HUES6 (cell line): ENCODE results near the gene KCNQ5.

ENCODE experiments used
- H3K27ac ChIP-seq: 2 replicates; pipeline ENCODE4 v1.7.0; 2013; ENCODE audit warnings: low read depth, mild to moderate bottlenecking, low read length, inconsistent platforms
- H3K27me3 ChIP-seq: 2 replicates; pipeline ENCODE4 v1.6.1; 2013; ENCODE audit warnings: low read length; ENCODE audit not compliant: control insufficient read depth, insufficient read depth
- H3K36me3 ChIP-seq: 2 replicates; pipeline ENCODE4 v1.6.1; 2013; ENCODE audit warnings: low read length; ENCODE audit not compliant: control insufficient read depth, insufficient read depth
- H3K4me1 ChIP-seq: 2 replicates; pipeline ENCODE4 v1.6.1; 2013; ENCODE audit warnings: low read length; ENCODE audit not compliant: control insufficient read depth, insufficient read depth
- H3K4me3 ChIP-seq: 2 replicates; pipeline ENCODE4 v1.5.1; 2013; ENCODE audit warnings: low read depth, low read length
- H3K9ac ChIP-seq: one replicate; pipeline ENCODE4 v1.6.1; 2013; ENCODE audit warnings: mild to moderate bottlenecking, low read length
- H3K9me3 ChIP-seq: 2 replicates; pipeline ENCODE4 v1.6.1; 2013; ENCODE audit warnings: low read depth, low read length; ENCODE audit not compliant: control insufficient read depth, insufficient read depth

Gene KCNQ5

DNA sequence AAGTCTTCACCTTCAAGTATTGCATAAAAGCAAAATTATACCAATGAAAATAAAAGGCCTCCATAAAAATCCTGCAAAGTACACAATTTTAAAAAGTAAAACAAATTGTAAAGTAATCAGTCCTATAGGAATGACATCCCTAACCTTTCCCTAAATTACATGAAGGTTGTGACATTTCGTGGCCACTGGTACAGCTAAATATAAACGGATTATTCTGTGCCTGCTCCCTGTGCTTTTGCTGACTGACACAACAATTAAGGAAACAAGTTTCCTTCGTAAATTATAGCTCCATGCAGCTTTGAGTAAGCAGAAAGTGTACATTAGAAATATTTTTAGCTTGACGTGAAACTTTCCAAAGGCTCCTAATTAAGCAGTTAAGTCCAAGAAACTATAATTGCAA is 222.8 kb downstream of the KCNQ5 start:
- no peaks in the 10 kb centered on the region for H3K27me3 ChIP-seq
- no peaks in the 10 kb centered on the region for H3K36me3 ChIP-seq
- no peaks in the 10 kb centered on the region for H3K9me3 ChIP-seq
- H3K9ac ChIP-seq: no peak overlapping the region
- no peaks in the 10 kb centered on the region for H3K4me1 ChIP-seq
- H3K4me3 ChIP-seq: no peak overlapping the region
- H3K27ac ChIP-seq: no peak overlapping the region

- H3K4me1 ChIP-seq: no peaks in the 10 kb centered on the region
- H3K27ac ChIP-seq: no peak overlapping the region
- H3K9ac ChIP-seq: no peak overlapping the region
- no peaks in the 10 kb centered on the region for H3K36me3 ChIP-seq
- H3K4me3 ChIP-seq: no peak overlapping the region
- no peaks in the 10 kb centered on the region for H3K9me3 ChIP-seq
- no peaks in the 10 kb centered on the region for H3K27me3 ChIP-seq
These were observed 227.5 kb downstream of the KCNQ5 start for GRCh38 chr6:72849346-72849745.

GRCh38 chr6:72850040-72850439 is 228.2 kb downstream of the KCNQ5 start:
- no peak overlapping the region for H3K9ac ChIP-seq
- no peak overlapping the region for H3K27ac ChIP-seq
- H3K4me3 ChIP-seq: no peak overlapping the region
- H3K9me3 ChIP-seq: no peaks in the 10 kb centered on the region
- H3K36me3 ChIP-seq: no peaks in the 10 kb centered on the region
- no peaks in the 10 kb centered on the region for H3K27me3 ChIP-seq
- no peaks in the 10 kb centered on the region for H3K4me1 ChIP-seq

GRCh38 chr6:72850469-72850868 is 228.6 kb downstream of the KCNQ5 start:
- no peak overlapping the region for H3K9ac ChIP-seq
- H3K9me3 ChIP-seq: no peaks in the 10 kb centered on the region
- no peaks in the 10 kb centered on the region for H3K36me3 ChIP-seq
- H3K27me3 ChIP-seq: no peaks in the 10 kb centered on the region
- H3K27ac ChIP-seq: no peak overlapping the region
- no peaks in the 10 kb centered on the region for H3K4me1 ChIP-seq
- H3K4me3 ChIP-seq: no peak overlapping the region

DNA sequence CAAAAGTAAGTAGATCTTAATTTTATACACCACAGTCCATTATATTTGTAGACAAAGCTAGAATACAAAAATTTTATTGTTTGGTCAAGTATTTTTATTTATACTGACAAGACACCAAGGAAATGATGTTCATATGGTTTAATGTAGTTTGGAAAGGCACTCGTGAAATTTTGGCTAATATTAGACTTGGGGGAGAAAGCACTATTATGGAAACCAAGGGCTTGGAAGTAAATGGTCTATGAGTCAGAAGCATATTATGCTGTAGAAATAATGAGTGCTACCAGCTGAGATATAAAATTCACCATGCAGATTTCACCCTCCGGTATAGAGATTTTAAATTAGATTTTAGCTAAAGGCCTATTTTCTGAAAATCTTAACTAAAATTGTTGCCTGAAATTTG is 233.6 kb downstream of the KCNQ5 start:
- H3K4me3 ChIP-seq: no peak overlapping the region
- no peaks in the 10 kb centered on the region for H3K36me3 ChIP-seq
- no peaks in the 10 kb centered on the region for H3K4me1 ChIP-seq
- H3K27me3 ChIP-seq: no peaks in the 10 kb centered on the region
- H3K9ac ChIP-seq: no peak overlapping the region
- no peak overlapping the region for H3K27ac ChIP-seq
- no peaks in the 10 kb centered on the region for H3K9me3 ChIP-seq

DNA sequence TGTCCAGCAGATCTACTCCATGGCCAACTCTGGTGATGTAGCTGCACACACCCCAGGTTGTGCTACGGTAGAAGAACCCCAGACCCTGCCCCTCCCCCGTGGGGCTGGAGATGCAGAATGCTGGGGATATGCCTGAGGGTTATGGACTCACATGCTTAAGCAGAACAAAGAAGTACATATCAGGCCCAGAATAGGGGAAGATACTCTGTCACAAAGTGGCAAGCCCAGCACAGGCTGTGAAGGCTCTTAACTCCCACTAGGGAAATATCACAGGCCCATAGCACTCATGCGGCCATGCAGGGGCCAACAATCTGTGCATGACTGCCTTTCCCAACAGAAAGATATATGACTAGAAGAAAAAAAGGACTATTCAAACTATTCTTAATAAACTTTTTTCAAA is 234.9 kb downstream of the KCNQ5 start:
- Histone ChIP-seq H3K4me1 (no peaks in the 10 kb centered on the region), H3K27ac (no peak overlapping the region), H3K4me3 (no peak overlapping the region), H3K9me3 (no peaks in the 10 kb centered on the region), H3K27me3 (no peaks in the 10 kb centered on the region), H3K9ac (no peak overlapping the region), H3K36me3 (no peaks in the 10 kb centered on the region)

GRCh38 chr6:72857791-72858585 is 236.1 kb downstream of the KCNQ5 start:
- Histone ChIP-seq H3K36me3 (no peaks in the 10 kb centered on the region), H3K4me3 (no peak overlapping the region), H3K9me3 (no peaks in the 10 kb centered on the region), H3K27ac (no peak overlapping the region), H3K27me3 (no peaks in the 10 kb centered on the region), H3K9ac (no peak overlapping the region), H3K4me1 (no peaks in the 10 kb centered on the region; the same call in 1 of the 2 replicates)

- H3K4me3 ChIP-seq: no peak overlapping the region
- H3K4me1 ChIP-seq: no peaks in the 10 kb centered on the region; the same call in 1 of the 2 replicates
- no peak overlapping the region for H3K27ac ChIP-seq
These were observed 239.2 kb downstream of the KCNQ5 start for GRCh38 chr6:72861059-72861458.

DNA sequence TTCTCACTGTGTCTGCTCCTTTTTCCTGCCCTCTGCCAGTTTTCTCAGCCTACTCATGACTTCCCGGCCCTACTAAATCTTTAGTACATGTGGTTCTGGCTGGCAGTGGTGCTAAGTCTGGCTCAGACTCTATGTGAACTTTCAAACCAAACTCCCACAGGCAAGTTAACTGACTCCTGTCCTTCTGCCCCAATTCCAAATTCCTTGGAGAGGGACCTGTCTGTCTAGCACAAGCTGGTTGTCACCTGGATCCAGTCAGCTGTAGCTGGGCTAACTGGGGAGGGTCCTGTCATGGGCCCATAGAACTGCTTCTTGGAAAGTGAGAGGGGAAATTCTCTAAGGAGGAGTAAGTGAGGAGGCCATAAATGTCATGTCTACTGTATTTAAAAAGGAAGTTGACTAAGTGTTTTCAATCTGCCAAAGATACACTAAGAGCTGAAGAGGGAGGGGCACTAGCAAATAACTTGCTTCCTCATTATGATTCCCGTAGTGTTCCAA is 240.1 kb downstream of the KCNQ5 start:
- no peaks in the 10 kb centered on the region for H3K9me3 ChIP-seq
- no peaks in the 10 kb centered on the region for H3K36me3 ChIP-seq
- H3K4me1 ChIP-seq: no peaks in the 10 kb centered on the region; the same call in 1 of the 2 replicates
- no peak overlapping the region for H3K27ac ChIP-seq
- H3K9ac ChIP-seq: no peak overlapping the region
- no peak overlapping the region for H3K4me3 ChIP-seq
- H3K27me3 ChIP-seq: no peaks in the 10 kb centered on the region

More at GRCh38 chr6:72861059-72861458, 239.2 kb downstream of the KCNQ5 start:
- Histone ChIP-seq H3K27me3 (no peaks in the 10 kb centered on the region), H3K36me3 (no peaks in the 10 kb centered on the region), H3K9me3 (no peaks in the 10 kb centered on the region), H3K9ac (no peak overlapping the region)

DNA sequence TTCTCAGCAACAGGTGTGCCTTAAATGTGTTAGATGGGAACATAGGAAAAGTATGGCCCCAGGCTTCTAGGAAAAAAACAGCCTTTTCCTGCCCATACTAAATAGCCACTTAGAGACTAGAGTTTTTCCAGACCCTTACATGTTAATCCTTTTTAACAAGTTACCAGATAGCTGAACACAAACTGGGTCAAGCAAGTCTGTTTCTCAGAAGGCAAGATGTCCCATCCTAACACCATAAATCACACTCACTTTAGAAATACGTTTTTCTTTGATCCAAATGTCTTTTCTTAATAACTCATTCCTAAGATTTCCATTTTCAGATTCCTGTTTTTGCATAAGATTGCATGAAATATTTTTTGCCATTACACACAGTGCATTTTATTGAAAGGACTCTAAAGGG is 241.3 kb downstream of the KCNQ5 start:
- no peaks in the 10 kb centered on the region for H3K36me3 ChIP-seq
- no peak overlapping the region for H3K27ac ChIP-seq
- no peaks in the 10 kb centered on the region for H3K9me3 ChIP-seq
- H3K9ac ChIP-seq: no peak overlapping the region
- no peak overlapping the region for H3K4me3 ChIP-seq
- no peaks in the 10 kb centered on the region for H3K27me3 ChIP-seq
- H3K4me1 ChIP-seq: no peaks in the 10 kb centered on the region; the same call in 1 of the 2 replicates

DNA sequence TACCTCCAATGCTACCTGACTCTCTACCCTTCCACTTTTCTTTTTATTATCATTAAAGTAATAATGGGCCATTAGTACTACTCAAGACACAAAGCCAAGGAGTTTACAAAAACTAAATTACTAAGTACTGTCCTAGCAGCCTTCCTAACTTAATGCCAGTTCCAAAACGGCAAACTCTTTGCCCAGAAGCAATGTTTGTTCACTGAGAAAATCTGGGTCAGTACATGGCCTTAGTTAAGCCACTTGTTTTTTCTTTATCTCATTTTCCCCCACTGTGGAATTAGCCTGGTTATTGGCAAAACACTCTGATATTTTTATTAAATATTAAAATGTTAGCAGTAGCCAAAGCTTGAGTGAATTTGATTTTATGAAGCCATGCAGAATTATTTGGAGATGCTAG is 242.4 kb downstream of the KCNQ5 start:
- Histone ChIP-seq H3K4me1 (no peaks in the 10 kb centered on the region; the same call in 1 of the 2 replicates), H3K27ac (no peak overlapping the region), H3K27me3 (no peaks in the 10 kb centered on the region), H3K9ac (no peak overlapping the region), H3K4me3 (no peak overlapping the region), H3K9me3 (no peaks in the 10 kb centered on the region), H3K36me3 (no peaks in the 10 kb centered on the region)
